ENCODE measurements around the gene BDKRB1.

The BDKRB1 gene

GRCh38 chr14:96261772-96262655 lies 6.0 kb downstream of the BDKRB1 start:
- peak; percentile 27 for DNase-seq (ENCODE audit: low spot score)

GRCh38 chr14:96263347-96264199 lies 7.6 kb downstream of the BDKRB1 start:
- no peak for DNase-seq (ENCODE audit: low spot score)

GRCh38 chr14:96264200-96264553 lies 8.2 kb downstream of the BDKRB1 start:
- DNase-seq (ENCODE audit: low spot score) = no peak

DNA sequence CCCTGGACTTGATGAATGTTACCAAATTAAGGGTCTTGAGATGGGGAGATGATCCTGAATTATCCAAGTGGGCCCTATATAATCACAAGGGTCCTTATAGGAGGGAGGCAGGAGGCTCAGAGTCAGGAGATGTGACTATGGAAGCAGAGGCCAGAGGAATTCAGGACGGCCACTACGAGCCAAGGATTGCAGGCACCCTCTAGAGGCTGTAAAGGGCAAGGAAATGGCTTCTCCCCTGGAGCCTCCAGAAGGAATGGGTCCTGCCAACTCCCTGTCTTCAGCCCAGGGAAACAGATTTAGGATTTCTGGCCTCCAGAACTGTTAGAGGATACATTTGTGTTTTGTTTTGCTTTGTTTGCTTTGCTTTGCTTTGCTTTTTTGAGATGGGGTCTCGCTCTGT lies 8.8 kb downstream of the BDKRB1 start:
- DNase-seq (ENCODE audit: low spot score) = no peak

- no peak for DNase-seq (ENCODE audit: low spot score)
These were observed 9.5 kb downstream of the BDKRB1 start for GRCh38 chr14:96265383-96266095.

GRCh38 chr14:96267336-96267735 lies 11.3 kb downstream of the BDKRB1 start:
- DNase-seq (ENCODE audit: low spot score) = no peak

GRCh38 chr14:96267916-96268315 lies 11.9 kb downstream of the BDKRB1 start:
- no peak for DNase-seq (ENCODE audit: low spot score)

DNA sequence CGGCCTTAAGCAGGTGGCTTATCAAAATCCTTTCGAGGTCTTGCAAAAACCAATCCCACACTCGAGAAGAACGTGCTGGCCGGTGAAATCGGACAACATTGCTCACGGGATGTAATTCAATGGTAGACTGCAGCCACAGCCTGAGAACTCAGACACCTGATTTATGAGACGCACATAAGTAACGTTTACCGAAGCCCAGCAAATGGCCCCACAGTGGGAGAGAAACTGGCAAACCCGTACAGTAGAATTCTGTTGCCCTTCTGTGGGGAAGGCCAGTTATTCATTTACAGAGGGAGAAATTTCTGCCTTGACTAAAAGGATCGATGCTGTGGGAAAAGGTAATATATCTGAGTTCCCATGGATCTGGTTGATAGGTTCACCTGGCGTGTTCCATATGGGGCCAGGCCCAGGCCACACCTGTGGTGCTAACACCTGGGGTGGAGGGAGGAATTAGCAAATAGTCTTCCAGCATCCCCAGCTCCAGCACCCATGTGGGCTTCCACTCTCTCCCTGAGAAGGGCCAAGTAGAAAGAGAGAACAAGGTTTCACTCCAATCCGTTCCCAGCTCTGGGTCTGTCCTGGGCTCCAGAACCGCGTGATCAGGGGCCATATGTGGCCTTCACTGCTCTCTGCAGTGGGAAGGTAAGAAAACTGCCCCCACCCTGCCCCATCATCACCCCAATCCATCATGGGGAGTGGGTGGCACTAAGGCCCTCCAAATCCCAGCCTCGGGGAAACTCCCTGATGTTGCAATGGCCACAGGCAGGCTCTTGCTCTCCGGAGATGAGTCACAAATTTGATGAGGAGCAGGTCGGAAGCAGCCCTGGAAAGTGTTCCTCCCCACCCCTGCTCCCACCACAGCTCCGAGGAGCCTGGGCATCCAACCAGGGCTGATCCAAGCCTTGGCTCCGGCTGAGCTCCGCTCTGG lies 12.7 kb downstream of the BDKRB1 start:
- DNase-seq (ENCODE audit: low spot score) = no peak

DNA sequence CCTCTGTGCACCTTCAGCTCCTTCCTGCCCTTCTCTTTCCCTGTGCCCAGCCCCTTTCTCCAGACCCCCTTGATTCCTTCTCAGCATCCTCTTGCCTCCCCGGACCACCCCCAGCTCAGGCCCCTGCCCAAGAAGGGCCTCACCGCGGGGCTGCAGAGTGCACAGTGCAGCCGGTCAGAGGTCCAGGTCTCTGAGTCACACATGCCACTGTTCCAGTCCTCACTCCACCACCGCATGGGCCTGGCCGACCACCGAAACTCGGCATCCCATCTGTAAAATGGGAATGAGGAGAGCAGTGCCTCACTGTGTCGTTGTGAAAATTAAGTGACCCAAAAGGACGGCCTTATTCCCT lies 13.3 kb downstream of the BDKRB1 start:
- no peak for DNase-seq (ENCODE audit: low spot score)

GRCh38 chr14:96270565-96271420 lies 14.8 kb downstream of the BDKRB1 start:
- no peak for DNase-seq (ENCODE audit: low spot score)

DNA sequence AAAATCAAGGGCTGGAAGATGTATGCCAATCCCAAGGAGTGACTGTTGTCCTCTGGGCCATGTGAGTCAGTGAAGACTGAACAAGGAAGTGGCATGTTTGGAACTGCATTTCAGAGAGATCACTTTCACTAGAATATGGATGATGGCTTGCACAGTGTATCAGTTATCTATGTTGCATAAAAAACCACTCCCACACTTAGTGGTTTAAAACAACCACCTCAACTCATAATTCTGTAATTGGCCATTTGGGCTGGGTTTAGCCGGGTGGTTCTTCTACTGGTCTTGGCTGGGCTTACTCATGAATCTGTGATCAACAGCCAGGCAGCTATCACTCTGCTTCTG lies 15.4 kb downstream of the BDKRB1 start:
- no peak for DNase-seq (ENCODE audit: low spot score)

DNA sequence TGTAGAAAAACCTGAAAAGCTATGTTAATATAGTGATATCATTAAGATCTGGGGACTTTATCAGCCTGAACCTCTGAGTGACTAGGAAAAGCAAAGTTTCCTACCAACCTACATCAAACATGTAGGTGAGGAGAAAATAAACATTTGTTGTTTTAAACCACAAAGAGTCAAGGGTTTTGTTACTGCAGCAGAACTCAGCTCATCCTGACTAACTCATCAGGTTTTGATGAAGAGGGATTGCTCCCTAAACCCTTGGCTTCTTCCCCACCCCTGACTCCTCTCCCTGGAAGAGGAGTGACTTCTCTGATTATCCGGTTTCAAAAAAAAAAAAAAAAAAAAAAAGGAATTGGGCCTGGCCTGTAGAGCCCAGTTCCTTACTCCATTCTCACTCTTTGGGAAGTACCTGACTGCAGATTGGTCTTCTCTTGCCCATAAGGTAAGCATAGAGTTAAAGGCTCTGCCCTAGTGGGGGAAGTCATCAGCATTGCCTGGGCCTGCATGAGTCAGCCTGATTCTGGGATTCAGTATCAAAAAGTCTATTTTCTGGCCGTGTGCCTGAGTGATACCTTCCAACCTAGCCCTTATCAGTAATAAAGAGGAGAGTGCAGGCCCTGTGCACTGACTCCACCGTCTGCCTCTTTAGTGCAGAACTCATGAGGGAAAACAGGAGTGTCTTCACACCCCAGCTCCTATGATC lies 16.9 kb downstream of the BDKRB1 start:
- no peak for DNase-seq (ENCODE audit: low spot score)

- no peak for DNase-seq (ENCODE audit: low spot score)
These were observed 17.6 kb downstream of the BDKRB1 start for GRCh38 chr14:96273629-96274028.

GRCh38 chr14:96274122-96274521 lies 18.1 kb downstream of the BDKRB1 start:
- no peak for DNase-seq (ENCODE audit: low spot score)

DNA sequence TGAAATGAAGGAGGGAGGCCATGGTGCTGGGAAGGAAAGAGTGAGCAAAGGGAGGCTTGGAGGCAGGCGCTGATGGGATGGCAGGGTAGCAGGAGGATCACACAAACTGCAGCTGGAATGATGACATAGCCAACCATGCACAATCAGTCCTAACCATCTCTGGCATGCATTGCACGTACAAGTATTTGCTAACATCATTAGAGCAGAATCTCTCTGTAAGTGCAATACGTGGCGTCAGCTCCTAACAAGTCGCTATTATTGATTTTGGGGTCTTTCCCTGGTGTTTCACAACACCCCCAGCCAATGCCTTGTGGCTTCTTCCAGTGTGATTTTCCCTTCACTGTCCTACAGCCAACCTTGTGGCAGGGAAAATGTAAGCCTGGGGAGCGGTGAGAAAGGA lies 18.5 kb downstream of the BDKRB1 start:
- DNase-seq (ENCODE audit: low spot score) = no peak

- DNase-seq (ENCODE audit: low spot score) = peak; percentile 62
These were observed 19.4 kb downstream of the BDKRB1 start for GRCh38 chr14:96275177-96276112.

DNA sequence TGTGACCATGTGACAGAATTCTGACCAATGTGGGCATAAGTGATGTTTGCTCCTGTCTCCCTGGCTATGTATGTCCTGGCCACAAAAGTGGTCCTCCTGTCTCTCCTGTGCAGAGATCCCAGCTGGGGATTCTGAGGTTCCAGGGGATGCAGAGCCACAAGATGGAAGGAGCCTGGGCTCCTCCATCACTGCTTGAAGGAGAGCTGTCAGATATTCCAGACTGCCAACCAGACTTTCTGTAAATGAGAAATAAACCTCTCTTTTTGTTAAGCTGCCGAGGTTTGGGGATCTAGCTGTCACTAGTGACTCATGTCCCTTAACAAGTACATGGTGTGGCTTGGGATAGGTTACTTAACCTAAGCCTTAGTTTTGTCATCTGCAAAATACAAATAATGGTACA lies 21.9 kb downstream of the BDKRB1 start:
- DNase-seq (ENCODE audit: low spot score) = no peak

DNA sequence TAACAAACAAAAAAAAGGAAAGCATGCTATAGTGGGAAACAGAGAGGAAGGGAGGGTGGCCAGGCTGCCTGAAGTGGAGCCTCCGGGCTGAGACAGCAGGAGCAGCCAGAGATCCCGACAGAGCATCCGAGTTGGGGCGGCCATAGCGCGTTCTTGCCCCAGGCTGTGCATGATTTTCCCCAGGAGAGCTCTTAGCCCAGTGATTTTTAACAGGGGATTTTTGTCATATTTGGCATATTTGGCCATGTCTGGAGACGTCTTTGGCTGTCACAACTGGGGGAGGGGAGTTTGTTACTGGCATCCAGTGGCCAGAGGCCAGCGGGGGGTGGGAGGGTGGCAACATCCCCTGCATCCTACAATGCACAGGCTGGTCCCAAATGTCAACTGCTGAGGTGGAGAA lies 23.6 kb downstream of the BDKRB1 start:
- no peak for DNase-seq (ENCODE audit: low spot score)

- no peak for DNase-seq (ENCODE audit: low spot score)
These were observed 24.1 kb downstream of the BDKRB1 start for GRCh38 chr14:96280104-96280503.
